Hepatic stellate cell (primary cell): ENCODE data around the gene ATF6.

Source experiments
- DNase-seq: peaks from one replicate; pipeline ENCODE4 v3.0.0; 2011; ENCODE audit warnings: low spot score

The ATF6 gene

GRCh38 chr1:161972828-161973227 is 206.7 kb downstream of the ATF6 start:
- DNase-seq: no peak

- DNase-seq: no peak
These were observed 208.1 kb downstream of the ATF6 start for GRCh38 chr1:161973924-161974845.

GRCh38 chr1:161978011-161978790 is 212.1 kb downstream of the ATF6 start:
- DNase-seq: no peak

- DNase-seq: no peak
These were observed 215.0 kb downstream of the ATF6 start for GRCh38 chr1:161981126-161981525.

- no peak for DNase-seq
These were observed 215.8 kb downstream of the ATF6 start for GRCh38 chr1:161981735-161982506.

- no peak for DNase-seq
These were observed 216.4 kb downstream of the ATF6 start for GRCh38 chr1:161982507-161982895.

- DNase-seq: no peak
These were observed 216.8 kb downstream of the ATF6 start for GRCh38 chr1:161982917-161983316.

GRCh38 chr1:161983725-161984124 is 217.6 kb downstream of the ATF6 start:
- no peak for DNase-seq

- DNase-seq: no peak
These were observed 219.2 kb downstream of the ATF6 start for GRCh38 chr1:161985301-161985822.

GRCh38 chr1:161986328-161986727 is 220.2 kb downstream of the ATF6 start:
- DNase-seq: no peak

GRCh38 chr1:161987303-161987702 is 221.2 kb downstream of the ATF6 start:
- DNase-seq: no peak

- no peak for DNase-seq
These were observed 221.8 kb downstream of the ATF6 start for GRCh38 chr1:161987872-161988271.

- no peak for DNase-seq
These were observed 222.3 kb downstream of the ATF6 start for GRCh38 chr1:161988413-161988812.

GRCh38 chr1:161989108-161989507 is 223.0 kb downstream of the ATF6 start:
- DNase-seq: no peak

GRCh38 chr1:161989786-161990185 is 223.7 kb downstream of the ATF6 start:
- DNase-seq: no peak

GRCh38 chr1:161993576-161993975 is 227.5 kb downstream of the ATF6 start:
- no peak for DNase-seq

GRCh38 chr1:161994175-161994668 is 228.1 kb downstream of the ATF6 start:
- peak; percentile 32 for DNase-seq

GRCh38 chr1:161997152-161997551 is 231.0 kb downstream of the ATF6 start:
- DNase-seq: no peak

GRCh38 chr1:161998811-161999210 is 232.7 kb downstream of the ATF6 start:
- no peak for DNase-seq

GRCh38 chr1:161999301-162000052 is 233.4 kb downstream of the ATF6 start:
- no peak for DNase-seq

GRCh38 chr1:162000053-162000420 is 233.9 kb downstream of the ATF6 start:
- no peak for DNase-seq
